KBM-7 (cell line): ENCODE results near the gene GAMT.

Source experiments
- DNase-seq: peaks from one replicate; pipeline ENCODE4 v3.0.0-alpha.2; 2015
- in situ Hi-C: fragments of 300-500 bp; cut with MboI; formaldehyde crosslinking; loops from 2 replicates; pipeline ENCODE4 v1.14.3; 2020; ENCODE audit warnings: low sequenced_read_pairs, low pct_unique_long_range_greater_than_20kb, mixed read lengths

Gene GAMT

DNA sequence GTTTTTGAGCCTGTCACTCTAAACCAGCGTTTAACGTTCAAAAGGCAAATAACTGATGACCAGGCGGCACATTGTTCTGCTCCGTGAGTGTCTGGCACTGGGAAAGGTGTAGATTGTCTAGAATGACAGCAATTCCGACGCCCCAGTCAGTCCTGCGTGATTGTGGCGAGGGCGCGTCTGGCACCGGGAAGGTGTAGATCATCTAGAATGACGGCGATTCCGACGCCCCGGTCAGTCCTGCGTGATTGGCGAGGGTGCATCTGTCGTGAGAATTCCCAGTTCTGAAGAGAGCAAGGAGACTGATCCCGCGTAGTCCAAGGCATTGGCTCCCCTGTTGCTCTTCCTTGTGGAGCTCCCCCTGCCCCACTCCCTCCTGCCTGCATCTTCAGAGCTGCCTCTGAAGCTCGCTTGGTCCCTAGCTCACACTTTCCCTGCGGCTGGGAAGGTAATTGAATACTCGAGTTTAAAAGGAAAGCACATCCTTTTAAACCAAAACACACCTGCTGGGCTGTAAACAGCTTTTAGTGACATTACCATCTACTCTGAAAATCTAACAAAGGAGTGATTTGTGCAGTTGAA, 43.7 kb downstream of the GAMT start:
- no peak for DNase-seq
- in situ Hi-C loops = no loop called here

DNA sequence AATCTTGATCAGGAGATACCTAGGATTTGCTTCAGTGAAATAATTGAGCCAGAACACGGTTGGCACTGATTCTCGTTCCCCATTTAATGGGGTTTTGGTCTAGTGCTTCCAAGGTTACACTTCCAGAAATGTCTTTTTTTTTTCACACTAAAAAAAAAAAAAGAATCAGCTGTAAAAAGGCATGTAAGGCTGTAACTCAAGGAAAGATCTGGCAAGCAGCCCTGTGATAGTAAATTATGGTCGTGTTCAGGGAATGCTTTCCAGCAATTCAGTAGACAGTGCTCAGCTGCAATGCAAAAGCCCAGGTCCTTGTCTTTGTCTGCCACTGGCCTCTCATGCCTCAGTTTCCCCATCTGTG, 44.9 kb downstream of the GAMT start:
- in situ Hi-C loops = no loop called here
- no peak for DNase-seq

DNA sequence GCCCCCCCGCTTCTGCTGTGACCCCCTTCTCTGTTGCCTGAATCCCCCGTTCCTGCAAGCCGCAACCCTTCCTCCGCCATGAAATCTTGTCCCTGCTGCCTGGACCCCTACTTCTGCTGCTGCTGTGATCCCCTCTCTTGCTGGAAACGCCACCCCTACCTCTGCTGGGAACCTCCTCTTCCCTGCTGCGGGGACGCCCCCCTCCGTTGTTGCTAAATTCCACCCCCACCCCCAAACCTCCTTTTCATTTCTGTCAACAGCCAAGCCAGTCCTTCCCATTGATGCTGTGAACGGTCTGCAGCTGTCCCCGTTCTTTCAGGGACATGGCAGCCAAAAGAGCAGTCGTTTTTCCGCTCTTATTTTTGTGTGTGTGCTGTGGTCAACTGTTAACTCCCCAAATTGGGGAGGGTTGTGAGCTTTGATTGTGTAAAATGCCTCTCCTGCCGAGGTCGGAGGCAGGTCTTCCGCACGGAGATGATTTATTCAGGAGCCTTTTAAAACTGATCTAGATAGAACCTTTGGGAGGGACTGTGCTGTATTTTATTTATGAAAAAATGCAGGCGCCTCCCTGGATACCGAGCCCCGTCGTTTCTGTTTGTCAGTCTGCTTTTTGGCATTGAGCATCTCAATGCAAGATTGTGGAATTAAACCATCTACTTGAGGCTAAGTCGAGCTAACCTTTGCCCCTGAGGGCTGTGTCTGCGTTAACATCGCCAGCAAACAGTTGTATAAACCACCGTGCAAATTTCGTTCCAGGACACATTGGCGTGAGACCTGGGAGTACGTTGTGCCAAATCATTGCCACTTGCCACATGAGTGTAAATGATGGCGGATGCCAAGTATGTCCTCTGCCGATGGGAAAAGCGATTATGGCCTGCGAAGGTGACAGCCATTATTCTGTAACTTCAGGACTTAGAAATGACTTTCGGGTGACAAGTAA, 45.5 kb downstream of the GAMT start:
- no peak for DNase-seq
- in situ Hi-C loops = no loop called here

DNA sequence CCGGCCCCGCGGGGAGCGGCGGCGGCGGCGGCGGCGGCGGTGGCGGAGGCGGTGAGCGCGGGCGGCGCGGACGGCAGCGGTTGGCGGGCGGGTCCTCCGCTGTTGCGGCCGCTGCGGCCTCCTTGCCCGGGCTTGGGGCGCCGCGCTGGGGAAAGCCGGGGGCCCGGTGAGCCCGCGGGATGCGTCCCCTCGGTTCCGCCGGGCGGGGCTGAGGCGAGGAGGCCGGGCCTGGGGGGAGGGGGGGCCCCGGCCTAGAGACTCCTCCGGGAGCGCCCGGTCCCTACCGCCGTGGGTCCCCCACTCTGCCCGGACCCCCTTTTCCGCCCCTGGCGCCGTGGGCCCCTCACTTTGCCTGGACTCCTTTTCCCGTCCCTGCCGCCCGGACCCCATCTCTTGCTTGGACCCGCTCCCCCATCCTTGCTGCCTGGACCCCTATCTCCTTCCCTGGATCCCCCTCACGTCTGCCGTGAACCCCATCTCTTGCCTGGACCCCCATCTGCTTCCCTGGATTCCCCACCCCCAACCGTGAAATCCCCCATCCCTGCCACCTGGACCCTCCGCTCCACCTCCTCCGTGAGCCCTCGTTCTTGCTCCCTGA, 46.3 kb downstream of the GAMT start:
- DNase-seq = no peak
- in situ Hi-C loops = no loop called here

DNA sequence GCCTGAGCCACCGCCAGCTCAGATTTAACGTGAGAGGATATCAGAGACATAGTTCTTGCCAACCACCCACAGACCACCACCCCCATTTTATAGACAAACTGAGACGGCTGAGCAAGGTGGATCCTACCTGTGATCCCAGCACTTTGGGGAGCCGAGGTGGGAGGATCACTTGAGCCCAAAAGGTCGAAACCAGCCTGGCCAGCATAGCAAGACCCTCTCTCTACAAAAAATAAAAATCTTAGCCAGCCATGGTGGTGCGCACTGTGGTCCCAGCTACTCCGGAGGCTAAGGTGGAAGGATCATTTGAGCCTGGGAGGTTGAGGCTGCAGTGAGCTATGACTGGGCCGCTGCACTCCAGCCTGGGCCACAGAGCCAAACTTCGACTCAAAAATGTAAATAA, 48.2 kb downstream of the GAMT start:
- no peak for DNase-seq
- in situ Hi-C loops = no loop called here

DNA sequence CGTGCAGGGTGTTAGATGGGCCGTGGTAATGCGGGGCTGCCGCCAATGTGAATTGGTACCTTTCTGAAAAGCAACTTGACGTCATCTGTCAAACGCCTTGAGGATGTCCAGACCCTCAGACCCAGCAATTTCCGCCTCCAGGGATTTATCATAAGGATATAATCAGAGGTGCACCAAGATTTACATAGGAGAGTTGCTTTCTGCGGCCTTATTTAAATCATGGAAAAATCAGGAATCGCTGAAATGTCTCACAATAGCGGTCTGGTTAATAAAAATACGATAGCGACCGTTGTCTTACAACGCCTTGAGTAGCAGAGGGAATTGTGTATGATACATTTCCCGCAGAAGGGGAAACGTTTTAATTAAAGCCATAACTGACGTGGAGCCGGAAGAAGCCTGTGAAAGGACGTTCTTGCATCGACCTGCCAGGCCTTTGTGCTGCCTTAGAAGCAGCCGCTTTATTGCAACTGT, 49.9 kb downstream of the GAMT start:
- no peak for DNase-seq
- in situ Hi-C loops = no loop called here

DNA sequence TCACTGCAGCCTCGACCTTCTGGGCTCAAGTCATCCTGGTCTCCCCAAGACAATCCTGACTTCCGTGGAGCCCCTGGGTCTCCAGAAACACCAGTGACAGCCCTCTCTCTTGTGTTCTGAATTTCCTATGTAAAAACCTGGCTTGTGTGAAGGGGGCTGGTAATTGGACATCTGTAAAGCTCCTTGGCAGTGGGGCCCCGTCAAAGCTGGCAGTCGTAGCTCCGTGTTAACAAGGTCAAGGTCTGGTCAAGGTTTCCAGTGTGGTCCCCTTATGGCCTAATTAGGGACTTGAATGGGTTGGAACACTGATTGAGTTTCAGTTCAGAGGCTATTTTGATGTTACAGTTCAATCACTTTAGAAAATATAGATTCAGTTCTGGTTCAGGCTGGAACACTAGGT, 50.5 kb downstream of the GAMT start:
- in situ Hi-C loops = no loop called here
- DNase-seq = no peak

DNA sequence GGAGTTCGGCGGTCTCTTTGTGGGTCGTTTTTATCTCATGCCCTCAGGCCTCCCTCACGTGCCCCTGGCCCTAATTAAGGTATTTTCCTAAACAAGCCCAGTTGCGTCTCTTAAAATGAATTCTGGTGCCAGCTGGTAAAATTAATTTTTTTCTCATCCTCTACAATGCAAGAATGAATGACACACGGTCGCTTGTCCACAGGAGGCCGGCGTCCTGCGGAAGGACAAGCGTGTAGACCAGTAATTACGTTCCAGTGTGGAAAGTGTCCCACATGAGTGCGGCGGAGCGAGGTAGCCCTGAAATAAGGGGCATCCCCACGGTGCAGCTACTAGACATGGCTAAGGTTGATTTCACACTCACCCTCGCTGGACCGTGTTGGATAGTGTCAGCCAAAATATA, 52.1 kb downstream of the GAMT start:
- in situ Hi-C loops = no loop called here
- no peak for DNase-seq
